Fibroblast of mammary gland (primary cell): Measurements from ENCODE around the gene THOC6.

Experiments used
- DNase-seq: peaks from one replicate; pipeline ENCODE4 v3.0.0-alpha.2; 2010; ENCODE audit warnings: low read depth
- H3K4me3 ChIP-seq: 2 replicates; pipeline ENCODE4 v1.5.1; 2011; ENCODE audit warnings: low read depth, mild to moderate bottlenecking, low read length, moderate library complexity; ENCODE audit not compliant: control insufficient read depth
- TF ChIP-seq, protein P1 (sequence below): conservative IDR thresholded peaks from 2 replicates; pipeline ENCODE4 v1.5.1; 2011; ENCODE audit warnings: low read depth, low read length, inconsistent platforms; ENCODE audit not compliant: control insufficient read depth, insufficient read depth

THOC6 gene

DNA sequence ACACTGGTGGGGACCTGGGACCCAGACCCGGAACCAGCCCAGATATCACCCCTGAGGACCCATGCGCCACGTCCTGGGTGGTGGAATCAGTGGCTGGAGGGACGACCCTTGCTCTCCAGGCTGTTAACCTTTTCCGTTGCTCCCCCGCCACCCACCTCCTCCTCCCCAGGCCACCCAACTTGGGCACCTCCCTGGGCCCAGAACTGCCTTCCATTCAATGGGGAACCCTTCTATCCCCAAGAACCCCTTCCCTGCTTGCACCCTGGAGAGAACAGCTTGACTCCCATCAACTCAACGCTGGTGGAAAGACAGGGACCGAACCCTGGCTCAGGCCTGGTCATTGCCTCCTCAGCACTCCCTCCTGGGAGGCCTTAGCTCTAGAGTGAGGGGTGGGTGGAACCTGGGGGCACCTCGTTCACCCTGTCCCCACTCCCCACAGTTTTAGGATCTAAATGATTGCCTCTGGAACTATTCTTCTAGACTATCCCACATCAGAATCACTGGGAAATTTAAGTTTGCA lies 35.9 kb downstream of the THOC6 start:
- H3K4me3 ChIP-seq: peak overlapping the region; percentile 41
- TF ChIP-seq, protein P1, sequence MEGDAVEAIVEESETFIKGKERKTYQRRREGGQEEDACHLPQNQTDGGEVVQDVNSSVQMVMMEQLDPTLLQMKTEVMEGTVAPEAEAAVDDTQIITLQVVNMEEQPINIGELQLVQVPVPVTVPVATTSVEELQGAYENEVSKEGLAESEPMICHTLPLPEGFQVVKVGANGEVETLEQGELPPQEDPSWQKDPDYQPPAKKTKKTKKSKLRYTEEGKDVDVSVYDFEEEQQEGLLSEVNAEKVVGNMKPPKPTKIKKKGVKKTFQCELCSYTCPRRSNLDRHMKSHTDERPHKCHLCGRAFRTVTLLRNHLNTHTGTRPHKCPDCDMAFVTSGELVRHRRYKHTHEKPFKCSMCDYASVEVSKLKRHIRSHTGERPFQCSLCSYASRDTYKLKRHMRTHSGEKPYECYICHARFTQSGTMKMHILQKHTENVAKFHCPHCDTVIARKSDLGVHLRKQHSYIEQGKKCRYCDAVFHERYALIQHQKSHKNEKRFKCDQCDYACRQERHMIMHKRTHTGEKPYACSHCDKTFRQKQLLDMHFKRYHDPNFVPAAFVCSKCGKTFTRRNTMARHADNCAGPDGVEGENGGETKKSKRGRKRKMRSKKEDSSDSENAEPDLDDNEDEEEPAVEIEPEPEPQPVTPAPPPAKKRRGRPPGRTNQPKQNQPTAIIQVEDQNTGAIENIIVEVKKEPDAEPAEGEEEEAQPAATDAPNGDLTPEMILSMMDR: no peak
- DNase-seq: no peak

DNA sequence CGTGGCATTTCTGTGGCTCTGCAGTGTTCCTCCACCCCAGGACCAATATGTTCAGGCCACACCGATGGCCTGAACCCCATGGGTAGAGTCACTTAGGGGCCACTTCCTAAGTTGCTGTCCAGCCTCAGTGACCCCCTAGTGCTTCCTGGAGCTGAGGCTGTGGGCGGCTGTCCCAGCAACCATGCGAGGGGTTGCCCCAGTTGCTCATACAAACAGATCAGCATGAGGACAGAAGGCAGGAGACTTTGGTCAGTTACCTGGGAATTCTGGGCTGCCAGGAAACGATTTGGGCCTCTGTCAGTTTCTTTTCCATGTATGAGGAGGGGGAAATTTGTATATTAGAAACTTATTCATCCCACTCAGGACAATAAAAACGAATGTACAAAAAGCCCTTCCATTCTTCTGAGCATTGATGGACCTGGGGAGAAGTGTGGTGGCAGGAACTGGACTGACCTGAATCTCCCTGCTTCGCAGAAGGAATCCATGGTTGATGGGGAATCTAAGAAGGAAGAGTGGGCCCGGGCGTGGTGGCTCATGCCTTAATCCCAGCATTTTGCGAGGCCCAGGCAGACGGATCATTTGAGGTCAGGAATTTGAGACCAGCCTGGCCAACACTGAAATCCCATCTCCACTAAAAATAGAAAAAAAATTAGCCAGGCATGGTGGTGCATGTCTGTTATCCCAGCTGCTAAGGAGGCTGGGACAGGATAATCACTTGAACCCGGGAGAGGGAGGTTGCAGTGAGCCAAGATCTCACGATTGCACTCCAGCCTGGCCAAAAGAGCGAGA lies 36.7 kb downstream of the THOC6 start:
- TF ChIP-seq, protein P1: no peak
- DNase-seq: no peak
- no peak overlapping the region for H3K4me3 ChIP-seq

DNA sequence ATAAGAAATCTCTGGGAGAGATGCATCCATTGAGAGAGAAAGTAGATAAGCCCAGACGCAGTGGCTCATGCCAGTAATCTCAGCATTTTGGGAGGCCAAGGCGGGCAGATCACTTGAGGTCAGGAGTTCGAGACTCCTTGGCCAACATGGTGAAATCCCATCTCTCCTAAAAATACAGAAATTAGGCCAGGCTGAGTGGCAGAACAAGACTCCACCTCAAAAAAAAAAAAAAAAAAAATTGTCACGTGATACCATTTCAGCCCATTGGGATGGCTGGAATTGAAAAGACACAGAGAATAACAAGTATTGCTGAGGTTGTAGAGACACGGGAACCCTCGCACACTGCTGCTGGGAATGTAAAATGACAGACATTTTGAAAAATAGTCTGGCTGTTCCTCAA lies 38.7 kb downstream of the THOC6 start:
- DNase-seq: no peak
- no peak overlapping the region for H3K4me3 ChIP-seq
- TF ChIP-seq, protein P1: no peak

DNA sequence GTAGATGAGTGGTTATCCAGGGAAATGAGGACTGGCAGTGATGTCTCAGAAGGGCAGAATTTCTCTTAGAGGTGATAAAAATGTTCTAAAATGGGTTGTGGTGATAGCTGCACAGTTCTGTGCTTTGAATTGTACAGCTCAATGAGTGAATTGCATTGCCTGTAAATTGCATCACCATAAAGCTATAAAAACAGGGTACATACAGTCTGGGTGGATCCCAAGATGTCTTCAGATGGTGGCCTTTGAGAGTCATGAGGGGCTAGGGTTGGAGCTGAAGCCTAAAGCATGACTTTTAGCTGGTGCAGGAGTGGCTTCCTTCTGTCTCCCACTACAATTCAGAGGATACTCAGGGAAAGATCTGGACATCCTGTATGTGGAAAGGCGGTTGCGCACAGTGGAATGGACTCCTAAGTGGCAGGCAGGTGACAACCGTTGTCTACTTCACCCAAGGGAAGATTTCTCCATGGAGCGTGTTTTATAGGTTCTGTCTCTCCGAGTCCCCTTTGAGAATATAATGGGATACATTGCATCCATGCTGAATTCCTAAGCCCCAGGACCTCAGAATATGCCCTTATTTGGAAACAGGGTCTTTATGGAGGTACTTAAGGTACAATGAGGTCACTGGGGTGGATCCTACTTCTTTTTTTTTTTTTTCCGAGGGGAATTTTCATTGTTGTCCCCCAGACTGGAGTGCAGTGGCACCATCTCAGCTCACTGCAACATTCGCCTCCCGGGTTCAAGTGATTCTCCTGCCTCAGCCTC lies 40.0 kb downstream of the THOC6 start:
- TF ChIP-seq, protein P1: no peak
- no peak overlapping the region for H3K4me3 ChIP-seq
- no peak for DNase-seq

DNA sequence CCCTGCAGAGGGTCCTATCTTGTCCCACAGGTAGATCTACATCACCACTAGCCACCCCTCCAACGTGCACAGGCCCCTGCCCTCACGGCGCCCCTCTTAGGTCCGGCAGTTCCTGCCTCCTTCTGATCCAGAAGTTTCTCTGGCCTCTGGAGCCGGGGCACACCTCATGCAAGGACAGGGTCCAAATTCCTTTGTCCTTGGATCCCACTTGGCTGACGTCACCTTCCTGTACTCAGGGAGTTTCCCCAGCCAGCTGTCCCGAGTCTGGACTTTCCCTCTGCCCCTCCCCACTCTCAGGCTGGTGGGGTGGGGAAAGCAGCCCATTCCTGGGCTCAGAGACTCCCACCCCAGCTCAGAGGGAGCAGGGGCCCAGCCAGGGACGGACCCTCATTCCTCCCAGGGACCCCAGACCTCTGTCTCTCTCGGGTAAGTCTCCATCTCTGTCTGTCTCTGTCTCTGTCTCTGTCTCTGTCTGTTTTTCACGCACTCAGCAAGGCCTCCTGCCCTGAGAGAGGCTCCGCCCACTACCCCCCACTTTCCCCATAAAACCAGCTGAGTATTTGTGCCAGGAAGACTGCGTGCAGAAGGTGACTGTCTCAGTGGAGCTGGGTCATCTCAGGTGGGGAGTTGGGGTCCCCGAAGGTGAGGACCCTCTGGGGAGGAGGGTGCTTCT lies 41.4 kb downstream of the THOC6 start, which contains the start of gene IL32:
Gene IL32 (plus strand): TSS at position 572 of the 673 bp plus-strand sequence. CDS start 172 bp downstream, outside the sequence.
- H3K4me3 ChIP-seq: peak within 1 kb of the TSS; percentile 7
- peak; percentile 54 for DNase-seq
- TF ChIP-seq, protein P1: no peak

DNA sequence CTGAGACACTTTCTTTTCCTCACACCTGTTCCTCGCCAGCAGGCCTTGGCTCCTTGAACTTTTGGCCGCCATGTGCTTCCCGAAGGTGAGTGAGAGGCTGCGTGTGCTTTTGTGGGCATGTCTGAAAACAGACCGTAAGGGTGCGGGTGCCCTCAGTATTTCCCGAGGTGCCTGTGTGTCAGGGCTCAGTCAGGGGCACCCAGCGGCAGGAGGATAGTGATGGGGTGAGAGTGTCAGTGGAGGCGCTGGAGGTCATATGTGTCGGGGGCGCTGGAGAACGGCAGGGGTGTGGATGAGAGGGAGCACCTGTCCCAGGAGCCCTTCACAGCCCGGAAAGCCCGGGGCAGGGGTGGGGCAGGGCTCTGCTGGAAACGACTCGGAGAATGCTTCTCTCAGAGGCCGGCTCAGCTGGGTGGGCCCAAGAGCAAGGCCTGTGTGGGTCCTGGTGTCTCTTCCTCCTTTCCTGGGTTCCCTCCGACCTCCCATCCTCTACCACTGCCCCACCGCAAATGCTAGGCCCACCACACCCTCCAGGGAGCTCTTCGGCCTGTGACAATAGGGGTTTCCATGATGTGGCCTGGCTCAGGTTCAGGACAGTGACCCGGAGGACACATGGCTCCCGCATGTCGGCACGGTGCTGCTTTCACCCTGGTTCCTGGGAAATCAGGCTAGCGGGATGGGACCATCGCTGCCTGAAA lies 42.1 kb downstream of the THOC6 start:
- TF ChIP-seq, protein P1: no peak
- H3K4me3 ChIP-seq: peak overlapping the region; percentile 7
- DNase-seq: no peak
